H9 (cell line): ENCODE measurements around the gene TMSB10. TPM values are rescaled to one million over a fixed set of nuclear protein-coding genes. Genes with fewer than 3 reads are reported as not detected.
A peak's percentile ranks its signal among the peaks of the same experiment; 100 is the strongest.

Source experiments
- DNase-seq: peaks from one replicate; pipeline ENCODE4 v3.0.0-alpha.2; 2017
- H2AFZ ChIP-seq: one replicate; pipeline ENCODE4 v1.6.1; 2013; ENCODE audit warnings: mild to moderate bottlenecking, low read length, control low read depth, moderate library complexity
- H2AK5ac ChIP-seq: 2 replicates; pipeline ENCODE4 v1.6.1; 2013; ENCODE audit warnings: low read length, control low read depth, mixed read lengths; ENCODE audit not compliant: insufficient read length
- H2BK120ac ChIP-seq: one replicate; pipeline ENCODE4 v1.6.1; 2013; ENCODE audit warnings: low read depth, mild to moderate bottlenecking, low read length, control low read depth, inconsistent platforms; ENCODE audit not compliant: poor library complexity, severe bottlenecking
- H2BK12ac ChIP-seq: 2 replicates; pipeline ENCODE4 v1.6.1; 2013; ENCODE audit warnings: low read length, control low read depth, mixed read lengths, low read depth; ENCODE audit not compliant: insufficient read length
- H2BK15ac ChIP-seq: 2 replicates; pipeline ENCODE4 v1.6.1; 2013; ENCODE audit warnings: low read depth, low read length, control low read depth
- H2BK20ac ChIP-seq: one replicate; pipeline ENCODE4 v1.6.1; 2013; ENCODE audit warnings: low read depth, mild to moderate bottlenecking, low read length, control low read depth, inconsistent platforms; ENCODE audit not compliant: poor library complexity, severe bottlenecking
- H2BK5ac ChIP-seq: 2 replicates; pipeline ENCODE4 v1.6.1; 2013; ENCODE audit warnings: low read length, control low read depth, mixed read lengths; ENCODE audit not compliant: insufficient read length
- H3K14ac ChIP-seq: 2 replicates; pipeline ENCODE4 v1.6.1; 2013; ENCODE audit warnings: low read length, control low read depth; ENCODE audit not compliant: insufficient read depth
- H3K18ac ChIP-seq: 2 replicates; pipeline ENCODE4 v1.6.1; 2013; ENCODE audit warnings: low read depth, mild to moderate bottlenecking, mixed read lengths, low read length, control low read depth; ENCODE audit not compliant: insufficient read length
- H3K23ac ChIP-seq: 2 replicates; pipeline ENCODE4 v1.6.1; 2013; ENCODE audit warnings: low read length, control low read depth, mixed read lengths, low read depth; ENCODE audit not compliant: insufficient read length
- H3K23me2 ChIP-seq: 2 replicates; pipeline ENCODE4 v1.6.1; 2013; ENCODE audit warnings: low read depth, mild to moderate bottlenecking, mixed read lengths, low read length, control low read depth; ENCODE audit not compliant: insufficient read length, poor library complexity, severe bottlenecking
- H3K27ac ChIP-seq: 2 replicates; pipeline ENCODE4 v1.5.1; 2013; ENCODE audit warnings: low read length, control low read depth, mixed read lengths, low read depth; ENCODE audit not compliant: insufficient read length
- H3K27me3 ChIP-seq: 2 replicates; pipeline ENCODE4 v1.6.1; 2013; ENCODE audit warnings: low read length, control low read depth, inconsistent platforms; ENCODE audit not compliant: insufficient read depth
- H3K4ac ChIP-seq: 2 replicates; pipeline ENCODE4 v1.6.1; 2013; ENCODE audit warnings: low read depth, mild to moderate bottlenecking, control low read depth, inconsistent platforms, low read length, moderate library complexity
- H3K4me1 ChIP-seq: 2 replicates; pipeline ENCODE4 v1.6.1; 2013; ENCODE audit warnings: low read length, control low read depth, inconsistent platforms; ENCODE audit not compliant: insufficient read depth
- H3K4me2 ChIP-seq: 2 replicates; pipeline ENCODE4 v1.6.1; 2013; ENCODE audit warnings: low read length, control low read depth, mixed read lengths; ENCODE audit not compliant: insufficient read length, insufficient read depth
- H3K56ac ChIP-seq: 2 replicates; pipeline ENCODE4 v1.6.1; 2013; ENCODE audit warnings: low read depth, mild to moderate bottlenecking, mixed read lengths, low read length, control low read depth; ENCODE audit not compliant: insufficient read length
- H3K79me1 ChIP-seq: 2 replicates; pipeline ENCODE4 v1.6.1; 2013; ENCODE audit warnings: low read depth, mild to moderate bottlenecking, moderate library complexity, low read length, control low read depth, inconsistent platforms; ENCODE audit not compliant: insufficient read depth, poor library complexity, severe bottlenecking
- H3K79me2 ChIP-seq: 2 replicates; pipeline ENCODE4 v1.6.1; 2013; ENCODE audit warnings: low read length, control low read depth, inconsistent platforms; ENCODE audit not compliant: insufficient read depth
- H3K9ac ChIP-seq: 2 replicates; pipeline ENCODE4 v1.6.1; 2013; ENCODE audit warnings: low read length, control low read depth, mixed read lengths; ENCODE audit not compliant: insufficient read length; ENCODE audit errors: extremely low read depth
- H3K9me3 ChIP-seq: one replicate; pipeline ENCODE4 v1.6.1; 2013; ENCODE audit warnings: low read depth, low read length, inconsistent platforms; ENCODE audit not compliant: control insufficient read depth
- H3T11ph ChIP-seq: one replicate; pipeline ENCODE4 v1.6.1; 2013; ENCODE audit warnings: mild to moderate bottlenecking, low read length, control low read depth, inconsistent platforms
- H4K20me1 ChIP-seq: one replicate; pipeline ENCODE4 v1.6.1; 2013; ENCODE audit not compliant: control insufficient read depth, insufficient read length, insufficient read depth
- H4K5ac ChIP-seq: 2 replicates; pipeline ENCODE4 v1.6.1; 2013; ENCODE audit warnings: low read depth, mild to moderate bottlenecking, mixed read lengths, low read length, control low read depth; ENCODE audit not compliant: insufficient read length
- H4K8ac ChIP-seq: replicated peaks from 2 replicates; pipeline ENCODE4 v1.6.1; 2013; ENCODE audit warnings: low read length, control low read depth, mixed read lengths, low read depth; ENCODE audit not compliant: insufficient read length
- H4K91ac ChIP-seq: 2 replicates; pipeline ENCODE4 v1.6.1; 2013; ENCODE audit warnings: low read depth, mild to moderate bottlenecking, moderate library complexity, mixed read lengths, low read length, control low read depth; ENCODE audit not compliant: insufficient read length
- H3K27ac Mint-ChIP-seq, 3 experiments: 2 replicates in 2 of 3; 3 replicates in 1 of 3; pipeline ENCODE4 v1.8.0; 2020 to 2021; ENCODE audit warnings: mixed read lengths in 3 of 3, mild to moderate bottlenecking in 1 of 3, moderate library complexity in 1 of 3
- H3K27me3 Mint-ChIP-seq: 2 replicates; pipeline ENCODE4 v1.8.0; 2021; ENCODE audit warnings: low read depth, mild to moderate bottlenecking, moderate library complexity, mixed read lengths
- H3K36me3 Mint-ChIP-seq, 3 experiments: 2 replicates in 2 of 3; 3 replicates in 1 of 3; pipeline ENCODE4 v1.8.0; 2020 to 2021; ENCODE audit warnings: low read depth in 3 of 3, mixed read lengths in 3 of 3; ENCODE audit not compliant: insufficient read depth in 1 of 3
- H3K4me1 Mint-ChIP-seq, 2 experiments: 2 replicates each; pipeline ENCODE4 v1.8.0; 2020; ENCODE audit warnings: mixed read lengths in 2 of 2
- H3K4me3 Mint-ChIP-seq, 2 experiments: 2 replicates in 1 of 2; 3 replicates in 1 of 2; pipeline ENCODE4 v1.8.0; 2020 to 2021; ENCODE audit warnings: mild to moderate bottlenecking in 2 of 2, mixed read lengths in 2 of 2, moderate library complexity in 1 of 2
- H3K9me3 Mint-ChIP-seq, 2 experiments: 2 replicates in 1 of 2; 3 replicates in 1 of 2; pipeline ENCODE4 v1.8.0; 2020; ENCODE audit warnings: mild to moderate bottlenecking in 2 of 2, mixed read lengths in 2 of 2, moderate library complexity in 1 of 2
- WGBS: extraction: QIAGEN DNeasy Blood & Tissue Kit; methylation state at CpG from one replicate; pipeline ENCODE4 v1.1.7; 2013; ENCODE audit warnings: missing lambda C conversion rate, low lambda C conversion rate, mixed read lengths; ENCODE audit not compliant: insufficient read length; ENCODE audit errors: extremely low coverage; 5-methylcytosine and 5-hydroxymethylcytosine counted together
- total RNA-seq: library from RNA; stranded (reverse); gene quantifications from 2 replicates; pipeline ENCODE4 v1.2.1, GENCODE V29; 2021
- TF ChIP-seq, protein P1 (sequence below): fragments of 200-600 bp; sonication (generic); conservative IDR thresholded peaks from 3 replicates; pipeline ENCODE4 v1.8.0; 2021; ENCODE audit warnings: antibody characterized with exemption, mild to moderate bottlenecking

Gene TMSB10
- total RNA-seq, 1 experiment from 2014 or later: 755 TPM

DNA sequence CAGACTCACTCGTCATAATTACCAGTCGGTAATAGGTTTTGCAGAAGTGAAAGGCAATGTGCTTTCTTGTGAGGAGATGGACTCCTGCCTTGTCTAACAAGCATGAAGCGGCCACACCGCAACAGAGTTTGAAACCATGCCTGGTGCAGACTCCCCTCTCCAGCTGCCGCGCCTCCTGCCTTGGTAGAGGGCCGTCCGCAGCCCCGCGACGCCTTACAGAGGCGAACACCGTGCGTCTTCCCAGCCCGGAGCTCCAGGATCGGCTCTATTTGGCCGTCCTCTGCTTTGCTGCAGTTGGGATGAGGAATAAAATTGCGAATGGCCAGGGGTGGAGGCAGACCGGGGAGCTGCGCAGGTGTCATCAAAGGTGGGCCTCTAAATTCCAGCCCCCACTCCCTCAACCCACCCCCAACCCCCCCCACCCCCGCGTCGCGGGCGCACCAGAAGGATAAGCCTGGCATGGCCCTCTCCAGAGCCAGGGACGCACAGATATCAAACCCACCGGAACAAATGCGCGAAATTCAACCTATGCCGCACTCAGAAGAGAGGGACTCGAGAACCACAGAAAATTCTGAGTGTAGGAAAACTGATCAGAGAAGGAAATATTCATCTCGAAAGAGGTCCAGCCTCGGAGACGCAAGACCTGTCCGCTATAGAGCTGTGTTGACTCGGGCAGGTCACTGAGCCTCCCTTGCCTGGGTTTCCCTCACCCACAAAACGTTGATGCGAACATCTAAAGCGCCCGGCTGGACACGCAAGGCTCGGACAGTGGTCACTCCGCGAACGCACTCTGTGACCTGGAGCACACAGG is 25.7 kb upstream of the TMSB10 start:
- Histone ChIP-seq H3K9ac (peak overlapping the region; percentile 23), H3K9me3 (no peaks in the 10 kb centered on the region), H3K18ac (no peak overlapping the region), H3K79me1 (no peaks in the 10 kb centered on the region), H3K27ac (no peak overlapping the region), H3K4me2 (peak overlapping the region; percentile 73), H3K23me2 (peaks cover 20% of the 10 kb centered on the region), H4K20me1 (no peaks in the 10 kb centered on the region), H4K5ac (no peak overlapping the region), H4K91ac (no peak overlapping the region), H2BK12ac (no peak overlapping the region), H3K4ac (no peak overlapping the region), H2BK5ac (no peak overlapping the region), H2AFZ (no peak overlapping the region), H3K4me1 (no peaks in the 10 kb centered on the region), H2BK20ac (no peak overlapping the region), H2BK120ac (no peak overlapping the region), H3K23ac (no peak overlapping the region), H3K79me2 (no peaks in the 10 kb centered on the region), H4K8ac (no peak overlapping the region), H3K56ac (no peak overlapping the region), H3K27me3 (peaks cover 33% of the 10 kb centered on the region), H3K14ac (no peak overlapping the region), H2BK15ac (no peak overlapping the region), H3T11ph (no peak overlapping the region), H2AK5ac (no peak overlapping the region)
- no peak overlapping the region; a peak in 1 of 7 replicates for H3K27ac Mint-ChIP-seq
- H3K9me3 Mint-ChIP-seq: no peaks in the 10 kb centered on the region; a peak in 1 of 5 replicates
- TF ChIP-seq, protein P1, sequence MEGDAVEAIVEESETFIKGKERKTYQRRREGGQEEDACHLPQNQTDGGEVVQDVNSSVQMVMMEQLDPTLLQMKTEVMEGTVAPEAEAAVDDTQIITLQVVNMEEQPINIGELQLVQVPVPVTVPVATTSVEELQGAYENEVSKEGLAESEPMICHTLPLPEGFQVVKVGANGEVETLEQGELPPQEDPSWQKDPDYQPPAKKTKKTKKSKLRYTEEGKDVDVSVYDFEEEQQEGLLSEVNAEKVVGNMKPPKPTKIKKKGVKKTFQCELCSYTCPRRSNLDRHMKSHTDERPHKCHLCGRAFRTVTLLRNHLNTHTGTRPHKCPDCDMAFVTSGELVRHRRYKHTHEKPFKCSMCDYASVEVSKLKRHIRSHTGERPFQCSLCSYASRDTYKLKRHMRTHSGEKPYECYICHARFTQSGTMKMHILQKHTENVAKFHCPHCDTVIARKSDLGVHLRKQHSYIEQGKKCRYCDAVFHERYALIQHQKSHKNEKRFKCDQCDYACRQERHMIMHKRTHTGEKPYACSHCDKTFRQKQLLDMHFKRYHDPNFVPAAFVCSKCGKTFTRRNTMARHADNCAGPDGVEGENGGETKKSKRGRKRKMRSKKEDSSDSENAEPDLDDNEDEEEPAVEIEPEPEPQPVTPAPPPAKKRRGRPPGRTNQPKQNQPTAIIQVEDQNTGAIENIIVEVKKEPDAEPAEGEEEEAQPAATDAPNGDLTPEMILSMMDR: no peak
- peak overlapping the region; percentile 55 to 89 for H3K4me3 Mint-ChIP-seq
- peaks cover 14 to 25% of the 10 kb centered on the region in 2 experiments for H3K4me1 Mint-ChIP-seq
- no peaks in the 10 kb centered on the region for H3K36me3 Mint-ChIP-seq
- H3K27me3 Mint-ChIP-seq: peaks cover 99% of the 10 kb centered on the region
- peak; percentile 50 for DNase-seq
- WGBS: no CpG with 5 or more reads among the region's 45 CpGs
